ENCODE results near the gene GPR171. TPM values are rescaled to one million over a fixed set of nuclear protein-coding genes. Genes with fewer than 3 reads are reported as not detected.
A peak's percentile ranks its signal among the peaks of the same experiment; 100 is the strongest.

Gene GPR171
- polyA plus RNA-seq, 3 donors = 0.20 TPM; not detected in 2

- Histone ChIP-seq H3K36me3 (replicated peaks in 1 of 2; ENCODE audit: control insufficient read depth in 1 of 2, insufficient read depth in 2 of 2, low read length in 2 of 2) (no peaks in the 10 kb centered on the region), H4K20me1 (ENCODE audit: insufficient read depth, low read length) (no peaks in the 10 kb centered on the region), H3K9ac (ENCODE audit: insufficient read depth, low read length, poor library complexity, severe bottlenecking) (no peak overlapping the region), H3K27ac (ENCODE audit: low read depth in 1 of 2, low read length in 2 of 2) (peak overlapping the region in 1 of 2 donors; percentile 51), H3K9me3 (replicated peaks in 1 of 2; ENCODE audit: control insufficient read depth in 1 of 2, insufficient read depth in 1 of 2, low read length in 2 of 2) (no peaks in the 10 kb centered on the region), H3K4me1 (ENCODE audit: control insufficient read depth in 1 of 2, insufficient read depth in 2 of 2, low read length in 2 of 2) (peaks cover 26 to 43% of the 10 kb centered on the region in 2 donors), H3K27me3 (ENCODE audit: control insufficient read depth in 2 of 2, insufficient read depth in 2 of 2, low read length in 2 of 2) (no peaks in the 10 kb centered on the region), H3K4me2 (replicated peaks; ENCODE audit: extremely low read depth, low read length, poor library complexity, severe bottlenecking) (peak overlapping the region; percentile 24), H3K4me3 (replicated peaks in 1 of 3; ENCODE audit: low read depth in 2 of 3, low read length in 3 of 3) (no peak overlapping the region), H3K79me2 (ENCODE audit: insufficient read depth, low read length) (no peaks in the 10 kb centered on the region), H2AFZ (ENCODE audit: insufficient read depth, low read depth, low read length, poor library complexity, severe bottlenecking) (peak overlapping the region; percentile 39)
- peak overlapping the region; percentile 55 to 87 (median 73) for H3K27ac Mint-ChIP-seq
- peak; percentile 68 to 77 (median 74) for DNase-seq
- H3K36me3 Mint-ChIP-seq = no peaks in the 10 kb centered on the region
- H3K4me3 Mint-ChIP-seq = no peak overlapping the region
- TF ChIP-seq CTCF (IDR thresholded peaks at IDR 0.05) = peak; percentile 91
- no CpG with 5 or more reads among the region's 9 CpGs for WGBS (ENCODE audit: insufficient coverage)
- H3K4me1 Mint-ChIP-seq = peaks cover 39% of the 10 kb centered on the region
- intact Hi-C loops (cut with micrococcal nuclease) = loop anchor here (2.0 to 5.0 kb wide), 2 partner anchors 55 to 61 kb away; no protein-coding TSS in a partner anchor
- no peaks in the 10 kb centered on the region for H3K9me3 Mint-ChIP-seq
- H3K27me3 Mint-ChIP-seq (ENCODE audit: low read depth in 3 of 3) = peaks cover 0 to 2% (median 0%) of the 10 kb centered on the region in 3 donors
Measured at GRCh38 chr3:151227807-151228665, 25.0 kb upstream of the GPR171 start.

DNA sequence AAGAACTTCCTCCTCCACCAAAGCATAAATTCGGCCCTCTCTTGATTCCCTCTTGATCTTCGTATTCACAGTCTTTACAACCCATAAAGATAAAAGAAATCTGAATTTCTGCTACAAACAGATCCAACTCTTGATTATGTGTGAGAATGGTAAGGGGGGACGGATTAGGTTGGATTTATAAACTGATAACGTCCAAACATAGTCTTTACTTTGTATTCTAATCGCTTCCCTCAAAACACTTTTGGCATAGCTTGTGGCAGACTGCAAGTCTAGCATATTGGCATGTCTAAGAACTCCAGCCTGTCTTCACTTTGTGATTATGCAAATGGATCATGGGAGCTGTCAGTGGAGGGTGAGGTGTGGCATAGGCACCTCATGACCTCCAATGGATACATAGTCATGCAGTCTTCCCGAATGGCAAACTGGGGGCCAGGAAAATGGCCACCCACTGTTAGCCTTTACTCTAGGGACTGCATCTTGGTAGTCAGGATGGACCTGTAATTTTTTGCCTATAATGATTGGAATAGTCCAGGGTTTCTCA lies 24.3 kb upstream of the GPR171 start:
- peak overlapping the region; percentile 24 for H3K4me2 ChIP-seq (replicated peaks; ENCODE audit: extremely low read depth, low read length, poor library complexity, severe bottlenecking)
- no peaks in the 10 kb centered on the region for H3K79me2 ChIP-seq (ENCODE audit: insufficient read depth, low read length)
- H3K4me1 ChIP-seq (ENCODE audit: control insufficient read depth in 1 of 2, insufficient read depth in 2 of 2, low read length in 2 of 2) = peaks cover 26 to 43% of the 10 kb centered on the region in 2 donors
- no peak for DNase-seq
- Mint-ChIP-seq H3K36me3 (peaks cover 1 to 3% of the 10 kb centered on the region in 2 donors), H3K9me3 (peaks cover 0 to 5% (median 2%) of the 10 kb centered on the region in 7 donors), H3K27ac (peak overlapping the region; percentile 53 to 87 (median 64)), H3K4me1 (peaks cover 39% of the 10 kb centered on the region), H3K4me3 (no peak overlapping the region), H3K27me3 (ENCODE audit: low read depth in 3 of 3) (peaks cover 0 to 2% (median 0%) of the 10 kb centered on the region in 3 donors)
- peak overlapping the region in 1 of 2 donors; percentile 51 for H3K27ac ChIP-seq (ENCODE audit: low read depth in 1 of 2, low read length in 2 of 2)
- no peak overlapping the region for H3K9ac ChIP-seq (ENCODE audit: insufficient read depth, low read length, poor library complexity, severe bottlenecking)
- TF ChIP-seq CTCF (IDR thresholded peaks at IDR 0.05) = no peak
- no peak overlapping the region for H2AFZ ChIP-seq (ENCODE audit: insufficient read depth, low read depth, low read length, poor library complexity, severe bottlenecking)
- H3K36me3 ChIP-seq (replicated peaks in 1 of 2; ENCODE audit: control insufficient read depth in 1 of 2, insufficient read depth in 2 of 2, low read length in 2 of 2) = no peaks in the 10 kb centered on the region
- intact Hi-C loops (cut with micrococcal nuclease) = loop anchor here (2.0 to 5.0 kb wide), 2 partner anchors 55 to 60 kb away; no protein-coding TSS in a partner anchor
- no peaks in the 10 kb centered on the region for H3K9me3 ChIP-seq (replicated peaks in 1 of 2; ENCODE audit: control insufficient read depth in 1 of 2, insufficient read depth in 1 of 2, low read length in 2 of 2)
- no CpG with 5 or more reads among the region's 6 CpGs for WGBS (ENCODE audit: insufficient coverage)
- no peaks in the 10 kb centered on the region for H3K27me3 ChIP-seq (ENCODE audit: control insufficient read depth in 2 of 2, insufficient read depth in 2 of 2, low read length in 2 of 2)
- no peak overlapping the region for H3K4me3 ChIP-seq (replicated peaks in 1 of 3; ENCODE audit: low read depth in 2 of 3, low read length in 3 of 3)
- no peaks in the 10 kb centered on the region for H4K20me1 ChIP-seq (ENCODE audit: insufficient read depth, low read length)
